HEK293 (cell line): Measurements from ENCODE around the gene MMP15.
"Not testable (repeated sequence)": the region's sequence is repeated elsewhere in the genome, so short reads cannot be mapped to it uniquely, and the experiment has no call there.

Source experiments
- CTCF ChIA-PET: fragments of 350-600 bp; formaldehyde crosslinking; extraction: SDS; loops from one replicate; lab custom pipeline; 2021; ENCODE audit warnings: antibody characterized with exemption; lab: Yijun Ruan, JAX
- POLR2A ChIA-PET: fragments of 300-600 bp; formaldehyde crosslinking; extraction: SDS; loops from one replicate; lab custom pipeline; 2020; ENCODE audit warnings: antibody characterized with exemption, inconsistent platforms; lab: Yijun Ruan, JAX
- H3K27ac ChIP-seq: fragments of 200-500 bp; sonication (Bioruptor generic); 2 replicates; pipeline ENCODE4 v1.5.1; 2014; ENCODE audit warnings: low read depth, low read length, control low read depth, inconsistent platforms; ENCODE audit errors: extremely low read depth
- H3K36me3 ChIP-seq, 2 experiments: fragments of 200-500 bp in 1 of 2; sonication (Bioruptor generic) in 1 of 2; 1 replicate in 1 of 2; 2 replicates in 1 of 2; pipeline ENCODE4 v1.5.1; 2014 to 2017; ENCODE audit warnings: inconsistent platforms in 2 of 2, low read length in 2 of 2; ENCODE audit not compliant: control insufficient read depth in 2 of 2, insufficient read depth in 1 of 2
- H3K4me1 ChIP-seq: fragments of 200-500 bp; sonication (Bioruptor generic); 2 replicates; pipeline ENCODE4 v1.5.1; 2014; ENCODE audit warnings: mild to moderate bottlenecking, low read length, inconsistent platforms; ENCODE audit not compliant: control insufficient read depth, insufficient read depth
- H3K4me3 ChIP-seq: 2 replicates; pipeline ENCODE4 v1.5.1; 2011; ENCODE audit warnings: low read depth, mild to moderate bottlenecking, control low read depth, low read length, moderate library complexity
- H3K9me3 ChIP-seq: fragments of 200-500 bp; sonication (Bioruptor generic); 2 replicates; pipeline ENCODE4 v1.5.1; 2014; ENCODE audit warnings: low read depth, low read length, inconsistent platforms; ENCODE audit not compliant: control insufficient read depth, insufficient read depth
- REPIN1 ChIP-seq: fragments of 450-650 bp; formaldehyde crosslinking; IDR thresholded peaks from 2 replicates; pipeline ENCODE4 v1.5.1; 2017; ENCODE audit warnings: missing biosample characterization, missing genetic modification characterization, low read depth
- YY1 ChIP-seq: fragments of 450-650 bp; formaldehyde crosslinking; IDR thresholded peaks from 2 replicates; pipeline ENCODE4 v1.5.1; 2018; ENCODE audit warnings: missing biosample characterization, missing genetic modification characterization
- ZBTB10 ChIP-seq: fragments of 450-650 bp; formaldehyde crosslinking; IDR thresholded peaks from 2 replicates; pipeline ENCODE4 v1.5.1; 2016; ENCODE audit warnings: missing biosample characterization, missing genetic modification characterization
- ZBTB20 ChIP-seq: fragments of 450-650 bp; formaldehyde crosslinking; IDR thresholded peaks from 2 replicates; pipeline ENCODE4 v1.5.1; 2016; ENCODE audit warnings: missing biosample characterization, missing genetic modification characterization
- ZNF114 ChIP-seq: fragments of 450-650 bp; formaldehyde crosslinking; IDR thresholded peaks from 2 replicates; pipeline ENCODE4 v1.5.0; 2017; ENCODE audit warnings: missing biosample characterization, missing genetic modification characterization
- ZNF214 ChIP-seq: fragments of 450-650 bp; formaldehyde crosslinking; IDR thresholded peaks from 2 replicates; pipeline ENCODE4 v1.5.1; 2017; ENCODE audit warnings: missing biosample characterization, mild to moderate bottlenecking, missing genetic modification characterization, borderline replicate concordance
- ZNF221 ChIP-seq: fragments of 450-650 bp; formaldehyde crosslinking; IDR thresholded peaks from 2 replicates; pipeline ENCODE4 v1.5.1; 2017; ENCODE audit warnings: missing biosample characterization, missing genetic modification characterization, borderline replicate concordance
- ZNF302 ChIP-seq: fragments of 450-650 bp; formaldehyde crosslinking; IDR thresholded peaks from 2 replicates; pipeline ENCODE4 v1.5.1; 2016; ENCODE audit warnings: missing biosample characterization, missing genetic modification characterization, low read depth
- ZNF324 ChIP-seq: fragments of 450-650 bp; formaldehyde crosslinking; IDR thresholded peaks from 2 replicates; pipeline ENCODE4 v1.5.1; 2016; ENCODE audit warnings: missing biosample characterization, missing genetic modification characterization
- ZNF501 ChIP-seq: fragments of 450-650 bp; formaldehyde crosslinking; IDR thresholded peaks from 2 replicates; pipeline ENCODE4 v1.5.1; 2016; ENCODE audit warnings: missing biosample characterization, missing genetic modification characterization
- ZNF529 ChIP-seq: fragments of 450-650 bp; formaldehyde crosslinking; IDR thresholded peaks from 2 replicates; pipeline ENCODE4 v1.5.1; 2017; ENCODE audit warnings: missing genetic modification characterization, missing biosample characterization; ENCODE audit not compliant: insufficient replicate concordance
- ZNF610 ChIP-seq: fragments of 450-650 bp; formaldehyde crosslinking; IDR thresholded peaks from 2 replicates; pipeline ENCODE4 v1.5.1; 2016; ENCODE audit warnings: missing biosample characterization, missing genetic modification characterization, borderline replicate concordance
- ZNF626 ChIP-seq: fragments of 450-650 bp; sonication (Bioruptor Pico); formaldehyde crosslinking; IDR thresholded peaks from 2 replicates; pipeline ENCODE4 v1.5.1; 2018; ENCODE audit warnings: missing biosample characterization, missing genetic modification characterization, inconsistent platforms
- ZNF654 ChIP-seq: fragments of 450-650 bp; formaldehyde crosslinking; IDR thresholded peaks from 2 replicates; pipeline ENCODE4 v1.5.1; 2016; ENCODE audit warnings: low read depth, missing biosample characterization, missing genetic modification characterization
- ZSCAN30 ChIP-seq: fragments of 450-650 bp; IDR thresholded peaks from 2 replicates; pipeline ENCODE4 v1.5.1; 2018; ENCODE audit warnings: missing biosample characterization, mild to moderate bottlenecking, missing genetic modification characterization, moderate library complexity
- TF ChIP-seq, protein P1 (sequence below): fragments of 450-650 bp; formaldehyde crosslinking; IDR thresholded peaks from 2 replicates; pipeline ENCODE4 v1.5.1; 2017; ENCODE audit warnings: missing biosample characterization, missing genetic modification characterization
- TF ChIP-seq, protein P2 (sequence below): fragments of 450-650 bp; formaldehyde crosslinking; IDR thresholded peaks from 2 replicates; pipeline ENCODE4 v1.5.1; 2016; ENCODE audit warnings: missing biosample characterization, missing genetic modification characterization, borderline replicate concordance

Gene MMP15

GRCh38 chr16:58063377-58064076, 38.0 kb downstream of the MMP15 start:
- Histone ChIP-seq H3K36me3 (no peaks in the 10 kb centered on the region), H3K9me3 (no peaks in the 10 kb centered on the region), H3K4me1 (no peaks in the 10 kb centered on the region), H3K4me3 (no peak overlapping the region), H3K27ac (no peak overlapping the region)
- TF ChIP-seq ZNF529 (tag by site-specific recombination): no peak
- POLR2A ChIA-PET: no interaction called here
- CTCF ChIA-PET: no interaction called here

DNA sequence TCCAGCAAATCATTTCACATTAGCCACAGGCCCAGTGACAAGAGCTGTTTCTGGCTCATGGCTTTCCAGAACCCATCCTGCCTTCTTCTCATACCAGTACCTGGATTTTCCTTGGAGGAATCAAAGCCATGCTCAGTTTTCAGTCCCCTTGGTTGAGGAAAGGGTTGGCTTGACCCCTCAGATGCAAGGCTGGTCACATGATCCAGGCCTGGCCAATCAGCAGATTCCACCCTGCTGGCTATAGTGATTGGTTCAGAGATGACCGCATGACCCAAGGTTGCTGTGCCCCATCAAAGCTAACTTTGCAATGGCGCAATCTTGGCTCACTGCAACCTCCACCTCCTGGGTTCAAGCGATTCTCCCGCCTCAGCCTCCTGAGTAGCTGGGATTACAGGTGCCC, 45.0 kb downstream of the MMP15 start:
- POLR2A ChIA-PET: no interaction called here
- H3K9me3 ChIP-seq: no peaks in the 10 kb centered on the region
- TF ChIP-seq ZNF114 (tag by site-specific recombination) (no peak), YY1 (tag by site-specific recombination) (no peak), ZNF626 (tag by site-specific recombination) (no peak), REPIN1 (no peak), ZBTB20 (tag by site-specific recombination) (no peak), ZNF501 (tag by site-specific recombination) (no peak), ZNF221 (tag by site-specific recombination) (no peak), ZNF654 (tag by site-specific recombination) (no peak), ZNF610 (tag by site-specific recombination) (no peak), ZNF302 (tag by site-specific recombination) (no peak), ZSCAN30 (tag by site-specific recombination) (no peak), ZBTB10 (tag by site-specific recombination) (no peak), ZNF324 (tag by site-specific recombination) (no peak), ZNF214 (tag by site-specific recombination) (no peak)
- TF ChIP-seq, protein P1, sequence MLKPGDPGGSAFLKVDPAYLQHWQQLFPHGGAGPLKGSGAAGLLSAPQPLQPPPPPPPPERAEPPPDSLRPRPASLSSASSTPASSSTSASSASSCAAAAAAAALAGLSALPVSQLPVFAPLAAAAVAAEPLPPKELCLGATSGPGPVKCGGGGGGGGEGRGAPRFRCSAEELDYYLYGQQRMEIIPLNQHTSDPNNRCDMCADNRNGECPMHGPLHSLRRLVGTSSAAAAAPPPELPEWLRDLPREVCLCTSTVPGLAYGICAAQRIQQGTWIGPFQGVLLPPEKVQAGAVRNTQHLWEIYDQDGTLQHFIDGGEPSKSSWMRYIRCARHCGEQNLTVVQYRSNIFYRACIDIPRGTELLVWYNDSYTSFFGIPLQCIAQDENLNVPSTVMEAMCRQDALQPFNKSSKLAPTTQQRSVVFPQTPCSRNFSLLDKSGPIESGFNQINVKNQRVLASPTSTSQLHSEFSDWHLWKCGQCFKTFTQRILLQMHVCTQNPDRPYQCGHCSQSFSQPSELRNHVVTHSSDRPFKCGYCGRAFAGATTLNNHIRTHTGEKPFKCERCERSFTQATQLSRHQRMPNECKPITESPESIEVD (tag by site-specific recombination): no peak
- TF ChIP-seq, protein P2, sequence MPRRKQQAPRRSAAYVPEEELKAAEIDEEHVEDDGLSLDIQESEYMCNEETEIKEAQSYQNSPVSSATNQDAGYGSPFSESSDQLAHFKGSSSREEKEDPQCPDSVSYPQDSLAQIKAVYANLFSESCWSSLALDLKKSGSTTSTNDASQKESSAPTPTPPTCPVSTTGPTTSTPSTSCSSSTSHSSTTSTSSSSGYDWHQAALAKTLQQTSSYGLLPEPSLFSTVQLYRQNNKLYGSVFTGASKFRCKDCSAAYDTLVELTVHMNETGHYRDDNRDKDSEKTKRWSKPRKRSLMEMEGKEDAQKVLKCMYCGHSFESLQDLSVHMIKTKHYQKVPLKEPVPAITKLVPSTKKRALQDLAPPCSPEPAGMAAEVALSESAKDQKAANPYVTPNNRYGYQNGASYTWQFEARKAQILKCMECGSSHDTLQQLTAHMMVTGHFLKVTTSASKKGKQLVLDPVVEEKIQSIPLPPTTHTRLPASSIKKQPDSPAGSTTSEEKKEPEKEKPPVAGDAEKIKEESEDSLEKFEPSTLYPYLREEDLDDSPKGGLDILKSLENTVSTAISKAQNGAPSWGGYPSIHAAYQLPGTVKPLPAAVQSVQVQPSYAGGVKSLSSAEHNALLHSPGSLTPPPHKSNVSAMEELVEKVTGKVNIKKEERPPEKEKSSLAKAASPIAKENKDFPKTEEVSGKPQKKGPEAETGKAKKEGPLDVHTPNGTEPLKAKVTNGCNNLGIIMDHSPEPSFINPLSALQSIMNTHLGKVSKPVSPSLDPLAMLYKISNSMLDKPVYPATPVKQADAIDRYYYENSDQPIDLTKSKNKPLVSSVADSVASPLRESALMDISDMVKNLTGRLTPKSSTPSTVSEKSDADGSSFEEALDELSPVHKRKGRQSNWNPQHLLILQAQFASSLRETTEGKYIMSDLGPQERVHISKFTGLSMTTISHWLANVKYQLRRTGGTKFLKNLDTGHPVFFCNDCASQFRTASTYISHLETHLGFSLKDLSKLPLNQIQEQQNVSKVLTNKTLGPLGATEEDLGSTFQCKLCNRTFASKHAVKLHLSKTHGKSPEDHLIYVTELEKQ (tag by site-specific recombination): no peak
- TF ChIP-seq, all 188 proteins: peak for 0
- Histone ChIP-seq H3K4me1 (no peaks in the 10 kb centered on the region), H3K36me3 (no peaks in the 10 kb centered on the region), H3K4me3 (no peak overlapping the region), H3K27ac (no peak overlapping the region)
- CTCF ChIA-PET: interaction anchor here (1.4 kb wide), 1 partner anchor 27 kb away, joined by 10 read pairs; no protein-coding TSS in a partner anchor

GRCh38 chr16:58072134-58072533, 46.6 kb downstream of the MMP15 start:
- H3K27ac ChIP-seq, H3K36me3 ChIP-seq, H3K4me3 ChIP-seq, H3K4me1 ChIP-seq, POLR2A ChIA-PET, H3K9me3 ChIP-seq, CTCF ChIA-PET: not testable (repeated sequence)
